ENCODE results near the gene CNIH3.

Gene CNIH3

DNA sequence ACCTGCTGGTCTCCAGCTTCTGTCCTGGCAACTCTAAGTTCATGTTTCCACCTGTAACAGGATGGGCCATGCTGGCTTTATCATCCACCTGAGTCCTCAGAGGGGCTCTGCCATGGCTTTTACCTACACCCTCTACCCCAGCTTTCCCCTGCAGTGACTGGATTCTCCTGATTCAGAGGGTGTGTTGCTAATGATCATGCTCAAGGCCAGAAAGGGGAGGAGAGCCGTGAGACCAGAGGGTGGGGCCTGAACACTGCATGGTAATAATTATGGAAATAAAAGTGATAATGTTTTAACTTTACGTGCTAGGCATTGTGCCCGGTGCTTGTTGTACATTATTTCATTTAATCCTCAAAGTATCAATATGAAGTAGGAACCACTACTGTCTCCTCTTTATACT is 53.3 kb downstream of the CNIH3 start:
- TF ChIP-seq CTCF (IDR thresholded peaks at IDR 0.05; ENCODE audit: insufficient read depth, low read depth, low read length, missing control alignments): no peak
- DNase-seq (ENCODE audit: low read depth): no peak
- no peak overlapping the region for H3K4me3 ChIP-seq (ENCODE audit: low read length)

- TF ChIP-seq CTCF (IDR thresholded peaks at IDR 0.05; ENCODE audit: insufficient read depth, low read depth, low read length, missing control alignments): no peak
- no peak overlapping the region for H3K4me3 ChIP-seq (ENCODE audit: low read length)
Measured at GRCh38 chr1:224670506-224670905, 54.4 kb downstream of the CNIH3 start.

DNA sequence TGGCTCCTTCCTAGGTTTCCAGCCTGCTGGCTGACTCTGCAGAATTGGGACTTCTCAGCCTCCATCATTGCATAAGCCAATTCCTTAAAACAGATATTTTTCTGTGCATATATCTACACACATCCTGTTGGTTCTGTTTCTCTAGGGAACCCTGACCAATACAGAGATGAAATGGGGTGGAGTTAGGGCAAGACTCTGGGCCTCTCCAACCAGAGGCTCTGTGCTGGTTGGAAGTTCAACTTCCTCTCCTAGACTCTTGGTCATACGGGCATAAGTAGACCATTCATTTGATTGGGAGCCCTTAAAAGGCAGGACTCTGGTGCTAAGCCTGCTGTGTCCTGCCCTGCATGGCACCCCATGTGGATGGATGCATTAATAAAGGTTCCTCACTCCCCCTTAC is 55.0 kb downstream of the CNIH3 start:
- no peak overlapping the region for H3K4me3 ChIP-seq (ENCODE audit: low read length)
- no peak for DNase-seq (ENCODE audit: low read depth)
- TF ChIP-seq CTCF (IDR thresholded peaks at IDR 0.05; ENCODE audit: insufficient read depth, low read depth, low read length, missing control alignments): no peak

More at GRCh38 chr1:224670506-224670905, 54.4 kb downstream of the CNIH3 start:
- DNase-seq (ENCODE audit: low read depth): no peak

DNA sequence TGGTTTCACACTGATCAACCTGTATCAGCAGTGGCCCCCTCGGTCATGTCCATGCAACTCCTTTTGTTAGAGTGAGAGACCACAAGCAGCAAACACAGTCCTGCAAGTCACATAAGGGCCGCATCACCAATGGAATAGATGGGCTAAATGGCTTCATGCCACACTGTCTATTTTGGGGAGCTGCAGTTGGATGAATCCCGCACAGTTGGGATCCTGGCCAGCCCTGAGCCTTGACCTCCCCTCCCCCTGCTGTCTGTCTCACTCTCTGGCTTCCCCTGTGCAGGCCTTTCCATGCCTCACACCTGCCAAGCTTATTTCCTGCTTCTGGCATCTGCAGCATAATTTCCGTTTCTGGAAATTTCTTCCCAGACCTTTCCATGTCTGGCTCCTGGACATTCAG is 57.0 kb downstream of the CNIH3 start:
- no peak for DNase-seq (ENCODE audit: low read depth)
- no peak for TF ChIP-seq CTCF (IDR thresholded peaks at IDR 0.05; ENCODE audit: insufficient read depth, low read depth, low read length, missing control alignments)

GRCh38 chr1:224675590-224675989 is 59.5 kb downstream of the CNIH3 start:
- TF ChIP-seq CTCF (IDR thresholded peaks at IDR 0.05; ENCODE audit: insufficient read depth, low read depth, low read length, missing control alignments): no peak
- DNase-seq (ENCODE audit: low read depth): no peak
- no peak overlapping the region for H3K4me3 ChIP-seq (ENCODE audit: low read length)

More for the DNA sequence above, 57.0 kb downstream of the CNIH3 start:
- H3K4me3 ChIP-seq (ENCODE audit: low read length): no peak overlapping the region

DNA sequence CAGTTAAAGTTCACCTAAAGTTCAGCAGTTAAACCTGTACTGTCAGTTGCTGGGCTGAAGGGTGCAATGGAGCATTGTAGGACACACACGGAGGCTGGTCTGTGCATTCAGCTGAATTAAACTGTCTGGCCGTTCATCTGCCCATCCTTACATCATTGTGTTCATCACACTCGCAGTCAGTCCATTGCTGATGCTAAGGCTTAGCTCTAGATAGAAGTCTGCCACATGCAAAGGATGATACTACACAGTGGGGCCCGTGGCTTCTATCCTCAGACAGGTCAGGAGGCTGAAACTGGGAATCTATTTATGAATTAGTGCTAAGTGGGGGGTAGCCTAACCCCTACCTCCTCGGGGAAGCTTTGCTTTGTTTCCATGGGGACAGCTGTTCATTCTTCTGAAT is 60.4 kb downstream of the CNIH3 start:
- no peak for TF ChIP-seq CTCF (IDR thresholded peaks at IDR 0.05; ENCODE audit: insufficient read depth, low read depth, low read length, missing control alignments)
- no peak overlapping the region for H3K4me3 ChIP-seq (ENCODE audit: low read length)
- DNase-seq (ENCODE audit: low read depth): no peak

- TF ChIP-seq CTCF (IDR thresholded peaks at IDR 0.05; ENCODE audit: insufficient read depth, low read depth, low read length, missing control alignments): no peak
- no peak for DNase-seq (ENCODE audit: low read depth)
- no peak overlapping the region for H3K4me3 ChIP-seq (ENCODE audit: low read length)
Measured at GRCh38 chr1:224678168-224678567, 62.1 kb downstream of the CNIH3 start.

Measured in epithelial cell of esophagus (primary cell).